GM12878 (cell line): ENCODE data around the gene CALHM2. TPM values are rescaled to one million over a fixed set of nuclear protein-coding genes. Genes with fewer than 3 reads are reported as not detected.

ENCODE experiments used
- ATAC-seq: fragments of 200-7000 bp; cut with Tn5 transposase; 3 replicates; pipeline ENCODE4 v1.9.1; 2020; ENCODE audit warnings: mild to moderate bottlenecking, moderate library complexity
- BruUV-seq: library from RNA; stranded (reverse); fragments of 400-500 nt; replicated peaks from 2 replicates; lab custom pipeline; 2021; lab: Mats Ljungman, UMichigan
- CTCF ChIA-PET: fragments of 300-600 bp; sonication (Branson Sonifier 250); formaldehyde crosslinking; extraction: SDS; loops from one replicate; lab custom pipeline; 2021; ENCODE audit warnings: inconsistent platforms; lab: Yijun Ruan, JAX
- POLR2A ChIA-PET: fragments of 350-600 bp; formaldehyde crosslinking; extraction: SDS; loops from one replicate; lab custom pipeline; 2021; ENCODE audit warnings: inconsistent platforms; lab: Charles Lee
- RAD21 ChIA-PET: fragments of 300-600 bp; sonication (Branson Sonifier 250); formaldehyde crosslinking; loops from one replicate; lab custom pipeline; 2023; ENCODE audit warnings: antibody characterized with exemption; ENCODE audit not compliant: unreplicated experiment; lab: Charles Lee
- SMC1A ChIA-PET: fragments of 300-600 bp; sonication (Branson Sonifier 250); formaldehyde crosslinking; loops from one replicate; lab custom pipeline; 2023; ENCODE audit not compliant: unreplicated experiment, uncharacterized antibody; lab: Charles Lee
- DNase-seq: peaks from one replicate; pipeline ENCODE4 v3.0.0-alpha.2; 2011; ENCODE audit warnings: low read depth, low spot score
- FAIRE-seq: peaks from 3 replicates; lab custom pipeline; 2011; peaks lifted over from hg19 to GRCh38; lab: Jason Lieb, UNC
- H2AFZ ChIP-seq: 2 replicates; pipeline ENCODE4 v1.6.0; 2011; ENCODE audit warnings: low read depth, low read length, control low read depth; ENCODE audit not compliant: control insufficient read depth
- H3K27ac ChIP-seq: 2 replicates; pipeline ENCODE4 v1.5.1; 2011; ENCODE audit warnings: control low read depth; ENCODE audit not compliant: control insufficient read depth, insufficient read depth
- H3K27me3 ChIP-seq, 2 experiments: replicated peaks in 1 of 2; 2 replicates each; pipeline versions ENCODE4 v1.6.0 to v1.6.1; 2011; ENCODE audit warnings: low read length in 1 of 2; ENCODE audit not compliant: control insufficient read depth in 2 of 2, insufficient read depth in 2 of 2
- H3K36me3 ChIP-seq, 2 experiments: 2 replicates each; pipeline ENCODE4 v1.5.1; 2011; ENCODE audit warnings: low read length in 1 of 2; ENCODE audit not compliant: control insufficient read depth in 2 of 2, insufficient read depth in 2 of 2
- H3K4me1 ChIP-seq: 2 replicates; pipeline ENCODE4 v1.6.1; 2011; ENCODE audit warnings: mild to moderate bottlenecking, low read length, moderate library complexity, mixed read lengths; ENCODE audit not compliant: control insufficient read depth, insufficient read depth
- H3K4me2 ChIP-seq: 2 replicates; pipeline ENCODE4 v1.6.0; 2011; ENCODE audit warnings: control low read depth; ENCODE audit not compliant: control insufficient read depth, insufficient read depth
- H3K4me3 ChIP-seq: fragments of 200-600 bp; sonication (generic); 2 replicates; pipeline ENCODE4 v1.5.1; 2016
- H3K79me2 ChIP-seq: 2 replicates; pipeline ENCODE4 v1.6.0; 2011; ENCODE audit warnings: low read length; ENCODE audit not compliant: control insufficient read depth, insufficient read depth
- H3K9ac ChIP-seq: 2 replicates; pipeline ENCODE4 v1.8.0; 2011; ENCODE audit warnings: low read length, control low read depth, mixed read lengths; ENCODE audit not compliant: control insufficient read depth, insufficient read depth
- H3K9me3 ChIP-seq: replicated peaks from 3 replicates; pipeline ENCODE4 v1.5.1; 2011; ENCODE audit warnings: mild to moderate bottlenecking, low read length; ENCODE audit not compliant: control insufficient read depth, insufficient read depth
- H4K20me1 ChIP-seq: 2 replicates; pipeline ENCODE4 v1.6.0; 2011; ENCODE audit not compliant: control insufficient read depth, insufficient read depth
- ASH2L ChIP-seq: fragments of 300-600, 200-600 bp; sonication (generic); IDR thresholded peaks from 2 replicates; pipeline ENCODE4 v1.6.1; 2017; ENCODE audit warnings: low read depth, mild to moderate bottlenecking, borderline replicate concordance
- POLR2A ChIP-seq: IDR thresholded peaks from 2 replicates; pipeline ENCODE4 v1.6.1; 2011; ENCODE audit warnings: low read depth, mild to moderate bottlenecking, low read length
- SIX5 ChIP-seq: IDR thresholded peaks from 2 replicates; pipeline ENCODE4 v1.6.1; 2011; ENCODE audit warnings: mild to moderate bottlenecking, low read depth, low read length, moderate library complexity; ENCODE audit not compliant: severe bottlenecking
- YY1 ChIP-seq: IDR thresholded peaks from 2 replicates; pipeline ENCODE4 v1.6.1; 2011; ENCODE audit warnings: low read depth, mild to moderate bottlenecking, low read length
- ZNF384 ChIP-seq: IDR thresholded peaks from 2 replicates; pipeline ENCODE4 v1.6.1; 2012; ENCODE audit warnings: low read depth, mild to moderate bottlenecking, low read length, improper control_type of control experiment, borderline replicate concordance
- WGBS: methylation state at CpG from one replicate; pipeline ENCODE4 v1.1.6; 2016; ENCODE audit warnings: low lambda C conversion rate; ENCODE audit not compliant: insufficient replicate concordance, insufficient coverage; ENCODE audit errors: missing lambda C conversion rate; 5-methylcytosine and 5-hydroxymethylcytosine counted together
- in situ Hi-C: fragments of 300-500 bp; cut with MboI; formaldehyde crosslinking; loops from 9 replicates; pipeline ENCODE4 v1.14.3; 2018; ENCODE audit warnings: mixed read lengths
- intact Hi-C: fragments of 100-400 bp; cut with micrococcal nuclease; formaldehyde crosslinking; loops from one replicate; pipeline ENCODE4 v1.14.2; 2022; ENCODE audit not compliant: unreplicated experiment
- polyA plus RNA-seq, 11 experiments: library from polyadenylated mRNA; depleted of rRNA in 4 of 11; unstranded in 6 of 11; stranded (reverse) in 5 of 11; fragments of >200 nt; fragmentation: Nextera tagmentation in 4 of 11; fragmentation: Illumina TruSeq in 1 of 11; extraction: Ambion mirVana in 4 of 11; extraction: Trizol in 1 of 11; gene quantifications; 1 replicate in 1 of 11; 2 replicates in 10 of 11; pipeline versions ENCODE4 v1.2.1 to v1.2.3, GENCODE V29; 2011 to 2016; ENCODE audit warnings: inconsistent platforms in 2 of 11, missing spikeins in 2 of 11, low read depth in 1 of 11
- total RNA-seq, 4 experiments: library from RNA; depleted of rRNA in 3 of 4; stranded (reverse); fragments of >200 nt in 3 of 4; fragmentation: Illumina TruSeq in 1 of 4; extraction: Trizol in 1 of 4; gene quantifications; 2 replicates each; pipeline versions ENCODE4 v1.2.1 to v1.2.3, GENCODE V29; 2013 to 2021
- TF ChIP-seq, protein P1 (sequence below): fragments of 450-650 bp; IDR thresholded peaks from 2 replicates; pipeline ENCODE4 v1.6.1; 2016; ENCODE audit warnings: mild to moderate bottlenecking, moderate library complexity, borderline replicate concordance
- TF ChIP-seq, protein P2 (sequence below): fragments of 450-650 bp; conservative IDR thresholded peaks from 2 replicates; pipeline ENCODE4 v1.6.1; 2017; ENCODE audit warnings: mild to moderate bottlenecking, moderate library complexity
- TF ChIP-seq, protein P3 (sequence below): IDR thresholded peaks from 2 replicates; pipeline ENCODE4 v1.6.1; 2012; ENCODE audit warnings: low read depth, low read length, improper control_type of control experiment

Gene CALHM2
- total and polyA plus RNA-seq, 10 of the 15 experiments (the other 5 are each of a cell fraction or from before 2014, with no cell fraction given) = 0.60 to 23.7 (median 9.3) TPM

DNA sequence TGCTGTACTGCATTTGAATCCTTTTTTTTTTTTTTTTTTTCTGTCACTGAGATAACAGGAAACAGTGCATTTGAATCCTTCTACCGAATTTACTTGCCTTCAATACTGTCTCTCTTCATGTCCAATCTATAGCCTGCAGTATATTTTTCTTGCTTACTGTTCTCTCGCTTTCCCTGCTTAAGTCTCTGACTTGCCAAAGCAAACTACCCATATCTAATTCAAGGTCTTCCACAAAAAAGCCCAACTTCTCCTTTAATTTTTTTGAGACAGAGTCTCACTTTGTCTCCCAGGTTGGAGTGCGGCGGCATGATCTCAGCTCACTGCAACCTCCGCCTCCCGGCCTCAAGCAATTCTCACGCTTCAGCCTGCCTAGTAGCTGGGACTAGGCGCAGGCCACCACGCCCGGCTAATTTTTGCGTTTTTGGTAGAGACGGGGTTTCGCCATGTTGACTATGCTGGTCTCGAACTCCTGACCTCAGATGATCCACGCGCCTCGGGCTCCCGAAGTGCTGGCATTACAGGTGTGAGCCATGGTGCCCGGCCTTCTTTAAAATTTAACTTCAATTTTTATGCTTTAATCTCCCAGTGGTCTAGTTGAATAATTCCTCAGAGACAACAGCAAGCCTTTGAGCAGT, 54.9 kb downstream of the CALHM2 start:
- peak overlapping the region; percentile 98 for H3K9ac ChIP-seq

More for the DNA sequence above, 54.9 kb downstream of the CALHM2 start:
- ChIA-PET RAD21 (interaction anchor here (0.5 to 2.1 kb wide), 5 partner anchors 18 to 167 kb away, joined by 3 to 6 read pairs (median 3); no protein-coding TSS in a partner anchor), CTCF (interaction anchor here (0.5 to 3.3 kb wide), 12 partner anchors 9 to 687 kb away, joined by 3 to 15 read pairs (median 4); no protein-coding TSS in a partner anchor), SMC1A (interaction anchor here (0.8 to 5.0 kb wide), 11 partner anchors 19 to 289 kb away, joined by 3 to 23 read pairs (median 4); partner anchors contain the start of gene TAF5), POLR2A (interaction anchor here (0.6 to 1.5 kb wide), 5 partner anchors 9 to 624 kb away, joined by 3 to 6 read pairs (median 5); partner anchors contain the start of genes CALHM2 and PCGF6)
- H3K27me3 ChIP-seq = no peaks in the 10 kb centered on the region
- FAIRE-seq (no peak), DNase-seq (no peak), ATAC-seq (peak; percentile 20)
- H3K9me3 ChIP-seq = no peaks in the 10 kb centered on the region
- peaks cover 4% of the 10 kb centered on the region; the same call in 1 of the 2 replicates for H3K4me1 ChIP-seq
- H3K27ac ChIP-seq = peak overlapping the region; percentile 88
- peak; percentile 44; the same call in 1 of the 2 replicates for TF ChIP-seq YY1
- TF ChIP-seq, protein P1, sequence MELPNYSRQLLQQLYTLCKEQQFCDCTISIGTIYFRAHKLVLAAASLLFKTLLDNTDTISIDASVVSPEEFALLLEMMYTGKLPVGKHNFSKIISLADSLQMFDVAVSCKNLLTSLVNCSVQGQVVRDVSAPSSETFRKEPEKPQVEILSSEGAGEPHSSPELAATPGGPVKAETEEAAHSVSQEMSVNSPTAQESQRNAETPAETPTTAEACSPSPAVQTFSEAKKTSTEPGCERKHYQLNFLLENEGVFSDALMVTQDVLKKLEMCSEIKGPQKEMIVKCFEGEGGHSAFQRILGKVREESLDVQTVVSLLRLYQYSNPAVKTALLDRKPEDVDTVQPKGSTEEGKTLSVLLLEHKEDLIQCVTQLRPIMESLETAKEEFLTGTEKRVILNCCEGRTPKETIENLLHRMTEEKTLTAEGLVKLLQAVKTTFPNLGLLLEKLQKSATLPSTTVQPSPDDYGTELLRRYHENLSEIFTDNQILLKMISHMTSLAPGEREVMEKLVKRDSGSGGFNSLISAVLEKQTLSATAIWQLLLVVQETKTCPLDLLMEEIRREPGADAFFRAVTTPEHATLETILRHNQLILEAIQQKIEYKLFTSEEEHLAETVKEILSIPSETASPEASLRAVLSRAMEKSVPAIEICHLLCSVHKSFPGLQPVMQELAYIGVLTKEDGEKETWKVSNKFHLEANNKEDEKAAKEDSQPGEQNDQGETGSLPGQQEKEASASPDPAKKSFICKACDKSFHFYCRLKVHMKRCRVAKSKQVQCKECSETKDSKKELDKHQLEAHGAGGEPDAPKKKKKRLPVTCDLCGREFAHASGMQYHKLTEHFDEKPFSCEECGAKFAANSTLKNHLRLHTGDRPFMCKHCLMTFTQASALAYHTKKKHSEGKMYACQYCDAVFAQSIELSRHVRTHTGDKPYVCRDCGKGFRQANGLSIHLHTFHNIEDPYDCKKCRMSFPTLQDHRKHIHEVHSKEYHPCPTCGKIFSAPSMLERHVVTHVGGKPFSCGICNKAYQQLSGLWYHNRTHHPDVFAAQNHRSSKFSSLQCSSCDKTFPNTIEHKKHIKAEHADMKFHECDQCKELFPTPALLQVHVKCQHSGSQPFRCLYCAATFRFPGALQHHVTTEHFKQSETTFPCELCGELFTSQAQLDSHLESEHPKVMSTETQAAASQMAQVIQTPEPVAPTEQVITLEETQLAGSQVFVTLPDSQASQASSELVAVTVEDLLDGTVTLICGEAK = no peak
- TF ChIP-seq ASH2L = no peak
- no peak; the same call in 1 of the 2 replicates for TF ChIP-seq ZNF384
- TF ChIP-seq, protein P2, sequence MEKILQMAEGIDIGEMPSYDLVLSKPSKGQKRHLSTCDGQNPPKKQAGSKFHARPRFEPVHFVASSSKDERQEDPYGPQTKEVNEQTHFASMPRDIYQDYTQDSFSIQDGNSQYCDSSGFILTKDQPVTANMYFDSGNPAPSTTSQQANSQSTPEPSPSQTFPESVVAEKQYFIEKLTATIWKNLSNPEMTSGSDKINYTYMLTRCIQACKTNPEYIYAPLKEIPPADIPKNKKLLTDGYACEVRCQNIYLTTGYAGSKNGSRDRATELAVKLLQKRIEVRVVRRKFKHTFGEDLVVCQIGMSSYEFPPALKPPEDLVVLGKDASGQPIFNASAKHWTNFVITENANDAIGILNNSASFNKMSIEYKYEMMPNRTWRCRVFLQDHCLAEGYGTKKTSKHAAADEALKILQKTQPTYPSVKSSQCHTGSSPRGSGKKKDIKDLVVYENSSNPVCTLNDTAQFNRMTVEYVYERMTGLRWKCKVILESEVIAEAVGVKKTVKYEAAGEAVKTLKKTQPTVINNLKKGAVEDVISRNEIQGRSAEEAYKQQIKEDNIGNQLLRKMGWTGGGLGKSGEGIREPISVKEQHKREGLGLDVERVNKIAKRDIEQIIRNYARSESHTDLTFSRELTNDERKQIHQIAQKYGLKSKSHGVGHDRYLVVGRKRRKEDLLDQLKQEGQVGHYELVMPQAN = no peak
- TF ChIP-seq, protein P3, sequence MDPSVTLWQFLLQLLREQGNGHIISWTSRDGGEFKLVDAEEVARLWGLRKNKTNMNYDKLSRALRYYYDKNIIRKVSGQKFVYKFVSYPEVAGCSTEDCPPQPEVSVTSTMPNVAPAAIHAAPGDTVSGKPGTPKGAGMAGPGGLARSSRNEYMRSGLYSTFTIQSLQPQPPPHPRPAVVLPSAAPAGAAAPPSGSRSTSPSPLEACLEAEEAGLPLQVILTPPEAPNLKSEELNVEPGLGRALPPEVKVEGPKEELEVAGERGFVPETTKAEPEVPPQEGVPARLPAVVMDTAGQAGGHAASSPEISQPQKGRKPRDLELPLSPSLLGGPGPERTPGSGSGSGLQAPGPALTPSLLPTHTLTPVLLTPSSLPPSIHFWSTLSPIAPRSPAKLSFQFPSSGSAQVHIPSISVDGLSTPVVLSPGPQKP = no peak
- TF ChIP-seq SIX5 = no peak
- TF ChIP-seq POLR2A = no peak
- 83% methylated on average over 19 of the region's 19 CpGs for whole genome bisulfite sequencing
- H3K4me3 ChIP-seq = peak overlapping the region; percentile 78
- BruUV-seq = no TSS peak
- peaks cover 65% of the 10 kb centered on the region for H3K79me2 ChIP-seq
- no peak overlapping the region; the same call in 1 of the 2 replicates for H2AFZ ChIP-seq
- peaks cover 1 to 5% of the 10 kb centered on the region in 2 experiments; a peak in 3 of 4 replicates for H3K36me3 ChIP-seq
- no peaks in the 10 kb centered on the region for H4K20me1 ChIP-seq
- peak overlapping the region; percentile 60 for H3K4me2 ChIP-seq
- intact Hi-C loops (loop anchor here (5.0 kb wide), 1 partner anchor 45 kb away; the partner anchor contains the start of gene PCGF6), in situ Hi-C loops (no loop called here)
